B cell (primary cell): Measurements from ENCODE around the gene TPSAB1. TPM values are rescaled to one million over a fixed set of nuclear protein-coding genes. Genes with fewer than 3 reads are reported as not detected.
"Not testable (repeated sequence)": the region's sequence is repeated elsewhere in the genome, so short reads cannot be mapped to it uniquely, and the experiment has no call there.

Experiments
- ATAC-seq: fragments of 200-7000 bp; cut with Tn5 transposase; one replicate; pipeline ENCODE4 v1.10.0; 2021; ENCODE audit warnings: low read depth, mild to moderate bottlenecking, moderate number of reproducible peaks, moderate library complexity
- CTCF ChIA-PET: fragments of 350-600 bp; sonication (Branson Sonifier 250); formaldehyde crosslinking; loops from one replicate; lab custom pipeline; 2021; ENCODE audit warnings: antibody characterized with exemption, inconsistent platforms; lab: Charles Lee
- POLR2A ChIA-PET: fragments of 350-600 bp; sonication (Branson Sonifier 250); formaldehyde crosslinking; loops from one replicate; lab custom pipeline; 2021; ENCODE audit warnings: antibody characterized with exemption; lab: Charles Lee
- DNase-seq: peaks from one replicate; pipeline ENCODE4 v3.0.0; 2013
- H2AFZ ChIP-seq: 2 replicates; pipeline ENCODE4 v1.6.1; 2012; ENCODE audit warnings: mild to moderate bottlenecking, low read depth, low read length; ENCODE audit not compliant: insufficient read depth, poor library complexity, severe bottlenecking
- H3K27ac ChIP-seq, 2 donors: 1 replicate in 1 of 2; 2 replicates in 1 of 2; pipeline ENCODE4 v1.5.1; 2012 to 2013; ENCODE audit warnings: low read length in 2 of 2, mild to moderate bottlenecking in 2 of 2, moderate library complexity in 1 of 2
- H3K27me3 ChIP-seq, 4 experiments: fragments of 200-600 bp in 1 of 4; sonication (generic) in 1 of 4; replicated peaks in 1 of 4; 1 replicate in 2 of 4; 2 replicates in 2 of 4; pipeline versions ENCODE4 v1.6.1 to v1.7.0; 2013 to 2016; ENCODE audit warnings: low read length in 3 of 4, mild to moderate bottlenecking in 2 of 4, mixed read lengths in 1 of 4, moderate library complexity in 1 of 4; ENCODE audit not compliant: insufficient read depth in 4 of 4, control insufficient read depth in 3 of 4; ENCODE audit errors: control extremely low read depth in 1 of 4
- H3K36me3 ChIP-seq, 2 experiments: replicated peaks in 1 of 2; 1 replicate in 1 of 2; 2 replicates in 1 of 2; pipeline versions ENCODE4 v1.6.1 to v1.7.1; 2013; ENCODE audit warnings: low read length in 1 of 2; ENCODE audit not compliant: insufficient read depth in 2 of 2, control insufficient read depth in 1 of 2; ENCODE audit errors: control extremely low read depth in 1 of 2, extremely low read depth in 1 of 2
- H3K4me1 ChIP-seq, 2 donors: fragments of 200-600 bp in 1 of 2; sonication (generic) in 1 of 2; 1 replicate in 1 of 2; 2 replicates in 1 of 2; pipeline versions ENCODE4 v1.5.1 to v1.6.1; 2013 to 2017; ENCODE audit warnings: low read length in 2 of 2; ENCODE audit not compliant: control insufficient read depth in 2 of 2, insufficient read depth in 2 of 2
- H3K4me2 ChIP-seq: replicated peaks from 2 replicates; pipeline ENCODE3; 2012; ENCODE audit warnings: mild to moderate bottlenecking, low read depth, low read length; ENCODE audit not compliant: poor library complexity, severe bottlenecking
- H3K4me3 ChIP-seq, 5 experiments: fragments of 200-600 bp in 1 of 5; sonication (generic) in 1 of 5; 1 replicate in 3 of 5; 2 replicates in 2 of 5; pipeline versions ENCODE4 v1.5.1 to v1.7.0; 2011 to 2016; ENCODE audit warnings: low read length in 4 of 5, mild to moderate bottlenecking in 4 of 5, low read depth in 2 of 5, control low read depth in 1 of 5, moderate library complexity in 1 of 5; ENCODE audit not compliant: insufficient read depth in 1 of 5; ENCODE audit errors: control extremely low read depth in 1 of 5, extremely low read depth in 1 of 5
- H3K79me2 ChIP-seq: fragments of 200-600 bp; sonication (generic); one replicate; pipeline ENCODE4 v1.6.0; 2016; ENCODE audit warnings: low read length; ENCODE audit not compliant: control insufficient read depth, insufficient read depth
- H3K9ac ChIP-seq: fragments of 200-600 bp; sonication (generic); 2 replicates; pipeline ENCODE4 v1.6.1; 2017; ENCODE audit warnings: mild to moderate bottlenecking, low read length, moderate library complexity
- H3K9me3 ChIP-seq, 3 donors: one replicate each; pipeline versions ENCODE4 v1.6.1 to v1.7.1; 2013; ENCODE audit warnings: low read length in 2 of 3; ENCODE audit not compliant: control insufficient read depth in 2 of 3, insufficient read depth in 1 of 3; ENCODE audit errors: control extremely low read depth in 1 of 3
- H4K20me1 ChIP-seq: 2 replicates; pipeline ENCODE4 v1.6.0; 2012; ENCODE audit warnings: mild to moderate bottlenecking, low read length; ENCODE audit not compliant: insufficient read depth, control insufficient read depth, poor library complexity, severe bottlenecking
- H3K27ac Mint-ChIP-seq: one replicate; pipeline ENCODE4 v1.8.0; 2021; ENCODE audit warnings: mixed read lengths
- H3K27me3 Mint-ChIP-seq: one replicate; pipeline ENCODE4 v1.8.0; 2021; ENCODE audit warnings: mixed read lengths
- H3K4me1 Mint-ChIP-seq: one replicate; pipeline ENCODE4 v1.8.0; 2021; ENCODE audit warnings: mixed read lengths
- H3K4me3 Mint-ChIP-seq: one replicate; pipeline ENCODE4 v1.8.0; 2021; ENCODE audit warnings: mixed read lengths
- H3K9me3 Mint-ChIP-seq: one replicate; pipeline ENCODE4 v1.8.0; 2022; ENCODE audit warnings: mixed read lengths; ENCODE audit not compliant: insufficient read depth
- WGBS: methylation state at CpG from one replicate; pipeline ENCODE4 v1.1.5; 2013; ENCODE audit warnings: missing lambda C conversion rate; ENCODE audit not compliant: insufficient coverage; 5-methylcytosine and 5-hydroxymethylcytosine counted together
- intact Hi-C: fragments of 100-400 bp; cut with micrococcal nuclease; formaldehyde crosslinking; loops from one replicate; pipeline ENCODE4 v1.10.0; 2022
- polyA plus RNA-seq: library from polyadenylated mRNA; depleted of rRNA; stranded (reverse); fragments of >200 nt; gene quantifications from 2 replicates; pipeline ENCODE4 v1.2.3, GENCODE V29; 2012
- total RNA-seq, 2 donors: library from RNA; stranded (reverse); fragments of 120-200 nt in 1 of 2; gene quantifications; 1 replicate in 1 of 2; 2 replicates in 1 of 2; pipeline versions ENCODE4 v1.2.3 to v1.2.4, GENCODE V29; 2013 to 2022

Gene TPSAB1
- total and polyA plus RNA-seq, 2 donors (not counting 1 experiment from before 2014, with no cell fraction given): not detected

DNA sequence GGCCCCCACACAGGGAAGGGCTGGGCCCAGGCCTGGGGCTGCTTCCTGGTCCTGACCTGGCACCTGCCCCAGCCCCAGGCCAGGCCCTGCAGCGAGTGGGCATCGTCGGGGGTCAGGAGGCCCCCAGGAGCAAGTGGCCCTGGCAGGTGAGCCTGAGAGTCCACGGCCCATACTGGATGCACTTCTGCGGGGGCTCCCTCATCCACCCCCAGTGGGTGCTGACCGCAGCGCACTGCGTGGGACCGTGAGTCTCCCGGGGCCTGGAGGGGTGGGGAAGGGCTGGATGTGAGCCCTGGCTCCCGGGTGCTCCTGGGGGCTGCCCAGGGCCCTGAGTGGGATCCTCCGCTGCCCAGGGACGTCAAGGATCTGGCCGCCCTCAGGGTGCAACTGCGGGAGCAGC, 576 bp downstream of the TPSAB1 start:
- H3K36me3 ChIP-seq, H3K27ac Mint-ChIP-seq, H3K4me3 ChIP-seq, H3K4me2 ChIP-seq, H3K79me2 ChIP-seq, H2AFZ ChIP-seq, ATAC-seq, H3K9me3 Mint-ChIP-seq, intact Hi-C loops, H3K27ac ChIP-seq, H4K20me1 ChIP-seq, H3K27me3 ChIP-seq, DNase-seq, H3K9ac ChIP-seq, CTCF ChIA-PET, H3K9me3 ChIP-seq, POLR2A ChIA-PET, H3K4me1 Mint-ChIP-seq, H3K4me3 Mint-ChIP-seq, H3K4me1 ChIP-seq, H3K27me3 Mint-ChIP-seq: not testable (repeated sequence)
- 100% methylated on average over 2 of the region's 15 CpGs for WGBS

DNA sequence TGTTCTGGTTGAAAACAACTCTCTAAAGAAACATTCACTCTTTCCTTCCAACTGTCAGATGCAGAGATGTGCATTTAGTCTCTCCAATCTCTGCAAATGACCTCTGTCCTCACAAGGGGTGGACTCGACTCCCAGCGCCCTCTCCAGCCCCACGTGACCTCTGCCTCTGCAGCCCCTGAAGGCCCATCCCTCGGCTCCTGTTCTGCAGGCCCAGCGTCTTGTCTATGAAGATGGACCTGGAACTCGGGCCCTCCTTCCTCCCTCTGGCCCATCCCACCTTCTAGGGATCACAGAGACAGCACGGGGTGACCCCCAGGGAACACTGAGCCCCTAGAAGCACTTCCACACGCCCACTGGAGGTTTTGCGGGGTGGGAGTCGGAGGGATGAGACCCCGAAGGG, 2.9 kb downstream of the TPSAB1 start:
- ATAC-seq, H3K4me3 ChIP-seq, H2AFZ ChIP-seq, H3K36me3 ChIP-seq, H3K27ac Mint-ChIP-seq, H3K79me2 ChIP-seq, intact Hi-C loops, H3K4me3 Mint-ChIP-seq, H3K9ac ChIP-seq, CTCF ChIA-PET, H4K20me1 ChIP-seq, H3K27me3 ChIP-seq, H3K9me3 ChIP-seq, H3K27me3 Mint-ChIP-seq, H3K27ac ChIP-seq, H3K9me3 Mint-ChIP-seq, H3K4me1 ChIP-seq, H3K4me1 Mint-ChIP-seq, DNase-seq, POLR2A ChIA-PET, H3K4me2 ChIP-seq: not testable (repeated sequence)
- WGBS: 71% methylated on average over 4 of the region's 11 CpGs

DNA sequence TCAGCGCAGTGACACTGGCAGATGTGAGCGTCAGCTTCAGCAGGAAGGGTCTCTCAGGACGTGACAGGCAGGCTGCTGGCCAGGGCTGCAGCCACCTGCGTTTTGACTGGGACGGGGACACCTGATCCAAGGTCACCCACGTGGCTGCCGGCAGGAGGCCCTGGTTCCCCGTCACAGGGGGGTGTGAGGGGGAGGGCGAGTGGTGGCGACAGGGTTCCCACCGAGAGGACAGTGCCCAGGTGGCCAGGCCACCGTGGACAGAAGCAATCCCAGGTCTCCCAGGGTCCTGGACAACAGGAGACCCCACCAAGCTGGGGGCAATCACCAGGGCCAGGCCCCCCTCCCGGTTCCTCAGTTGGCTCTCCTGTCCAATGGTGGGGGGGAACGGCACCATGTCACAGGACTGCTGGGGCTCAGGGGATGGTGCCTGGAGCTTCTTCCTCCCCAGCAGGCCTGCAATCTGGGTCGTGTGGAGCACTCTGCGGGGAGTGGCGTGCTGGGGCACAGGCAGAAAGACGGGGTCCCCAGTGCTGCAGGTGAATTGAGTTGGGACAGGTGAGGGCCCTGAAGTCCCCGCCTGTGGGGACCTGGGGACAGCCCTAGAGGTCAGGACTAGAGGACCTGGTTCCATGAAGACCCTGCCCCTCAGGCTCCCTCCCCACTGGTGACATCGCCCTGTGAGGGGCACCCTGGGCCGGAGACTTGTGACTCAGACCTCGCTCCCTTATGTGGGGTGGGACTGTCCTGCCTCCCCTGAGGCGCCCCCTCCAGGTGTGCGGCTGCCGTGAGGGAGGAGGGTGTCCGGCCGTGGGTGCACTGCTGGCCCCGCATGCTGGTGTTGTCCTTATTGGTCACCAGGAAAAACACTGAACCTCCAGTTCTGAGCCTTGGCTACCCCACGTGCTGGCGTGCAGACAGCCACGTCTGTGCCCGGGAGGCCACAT, 3.7 kb downstream of the TPSAB1 start:
- H3K9ac ChIP-seq, H3K4me3 Mint-ChIP-seq, POLR2A ChIA-PET, H3K27me3 ChIP-seq, H3K36me3 ChIP-seq, H3K27ac ChIP-seq, H3K4me2 ChIP-seq, CTCF ChIA-PET, intact Hi-C loops, H3K4me3 ChIP-seq, H2AFZ ChIP-seq, H3K4me1 Mint-ChIP-seq, H3K4me1 ChIP-seq, ATAC-seq, H3K79me2 ChIP-seq, H4K20me1 ChIP-seq, H3K27me3 Mint-ChIP-seq, H3K9me3 ChIP-seq, H3K9me3 Mint-ChIP-seq, DNase-seq, H3K27ac Mint-ChIP-seq: not testable (repeated sequence)
- WGBS: 71% methylated on average over 15 of the region's 32 CpGs
